Measurements from ENCODE around the gene ATXN2.

- TF ChIP-seq POLR2A (IDR thresholded peaks at IDR 0.05; ENCODE audit: low read depth, low read length) (0 out of 2 replicates have a peak, but pooled peaks have one; percentile 24), POLR2AphosphoS5 (IDR thresholded peaks at IDR 0.05; ENCODE audit: low read depth, low read length) (no peak), TAF1 (IDR thresholded peaks at IDR 0.05; ENCODE audit: low read depth, low read length) (no peak), PAX5 (IDR thresholded peaks at IDR 0.05; ENCODE audit: insufficient read depth, low read length, severe bottlenecking) (no peak)
These were observed 174.8 kb downstream of the ATXN2 start for GRCh38 chr12:111424189-111424792.
